PFSK-1 (cell line): ENCODE measurements around the gene PSMB4.

Source experiments
- POLR2AphosphoS5 ChIP-seq: IDR thresholded peaks from 2 replicates; pipeline ENCODE4 v1.6.1; 2012; ENCODE audit warnings: low read depth, mild to moderate bottlenecking, control low read depth, low read length, moderate library complexity
- REST ChIP-seq, 2 experiments: IDR thresholded peaks; 2 replicates each; pipeline versions ENCODE4 v1.6.1 to v1.8.0; 2011 to 2012; ENCODE audit warnings: low read depth in 2 of 2, low read length in 2 of 2, control low read depth in 1 of 2, inconsistent platforms in 1 of 2, mild to moderate bottlenecking in 1 of 2, moderate library complexity in 1 of 2; ENCODE audit not compliant: insufficient read depth in 1 of 2
- SIN3A ChIP-seq: IDR thresholded peaks from 2 replicates; pipeline ENCODE4 v1.6.1; 2012; ENCODE audit warnings: mild to moderate bottlenecking, low read length, moderate library complexity, borderline replicate concordance; ENCODE audit not compliant: insufficient read depth
- TAF1 ChIP-seq: IDR thresholded peaks from 2 replicates; pipeline ENCODE4 v1.6.1; 2012; ENCODE audit warnings: low read length, control low read depth, borderline replicate concordance; ENCODE audit not compliant: insufficient read depth

GRCh38 chr1:151425103-151425502 lies 25.7 kb downstream of the PSMB4 start:
- TF ChIP-seq POLR2AphosphoS5 (no peak), TAF1 (no peak), SIN3A (no peak), REST (IDR thresholded peaks at IDR 0.05; ENCODE audit: insufficient read depth in 1 of 2, low read depth in 2 of 2, low read length in 2 of 2) (no peak)
